Stomach (tissue), 4 donors: ENCODE measurements around the gene ZNF747.

ENCODE experiments used
- EP300 ChIP-seq: sonication (generic); formaldehyde crosslinking; IDR thresholded peaks from one replicate; pipeline ENCODE4 v1.6.1; 2017; ENCODE audit warnings: antibody characterized with exemption
- POLR2AphosphoS5 ChIP-seq, 3 donors: sonication (generic); formaldehyde crosslinking; IDR thresholded peaks; one replicate each; pipeline ENCODE4 v1.6.1; 2016; ENCODE audit warnings: antibody characterized with exemption in 3 of 3

DNA sequence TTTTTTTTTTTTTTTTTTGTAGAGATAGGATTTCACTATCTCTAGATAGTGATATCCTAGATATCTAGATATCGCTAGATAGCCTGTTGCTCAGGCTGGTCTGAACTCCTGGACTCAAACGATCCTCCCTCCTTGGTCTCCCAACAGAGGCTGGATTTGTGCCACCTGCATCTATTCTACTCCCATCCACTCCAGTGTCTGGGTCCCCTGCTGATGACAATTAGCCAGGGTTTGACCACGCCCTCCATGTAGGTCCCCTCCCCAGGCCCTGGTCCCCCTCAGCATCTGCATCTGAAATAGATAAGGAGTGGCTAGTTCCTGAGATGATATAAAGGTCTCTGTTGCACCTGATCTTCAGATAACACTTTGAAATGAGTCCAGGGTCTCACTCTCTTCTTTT lies 34.6 kb upstream of the ZNF747 start:
- TF ChIP-seq EP300 (no peak), POLR2AphosphoS5 (IDR thresholded peaks at IDR 0.05) (no peak)
